Measurements from ENCODE around the gene FBXW2.

DNA sequence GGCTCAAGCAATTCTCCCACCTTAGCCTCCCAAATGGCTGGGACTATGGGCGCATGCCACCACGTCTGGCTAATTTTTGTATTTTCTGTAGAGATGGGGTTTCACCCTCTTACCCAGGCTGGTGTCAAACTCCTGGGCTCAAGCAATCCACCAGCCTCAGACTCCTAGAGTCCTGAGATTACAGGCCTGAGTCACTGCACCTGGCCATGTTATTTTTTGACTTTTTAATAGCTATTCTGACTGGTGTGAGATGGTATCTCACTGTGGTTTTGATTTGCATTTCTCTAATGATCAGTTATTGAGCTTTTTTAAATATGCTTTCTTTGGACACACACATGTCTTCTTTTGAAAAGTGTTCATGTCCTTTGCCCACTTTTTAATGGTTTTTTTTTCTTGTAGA, 38.2 kb downstream of the FBXW2 start:
- TF ChIP-seq, protein P1, sequence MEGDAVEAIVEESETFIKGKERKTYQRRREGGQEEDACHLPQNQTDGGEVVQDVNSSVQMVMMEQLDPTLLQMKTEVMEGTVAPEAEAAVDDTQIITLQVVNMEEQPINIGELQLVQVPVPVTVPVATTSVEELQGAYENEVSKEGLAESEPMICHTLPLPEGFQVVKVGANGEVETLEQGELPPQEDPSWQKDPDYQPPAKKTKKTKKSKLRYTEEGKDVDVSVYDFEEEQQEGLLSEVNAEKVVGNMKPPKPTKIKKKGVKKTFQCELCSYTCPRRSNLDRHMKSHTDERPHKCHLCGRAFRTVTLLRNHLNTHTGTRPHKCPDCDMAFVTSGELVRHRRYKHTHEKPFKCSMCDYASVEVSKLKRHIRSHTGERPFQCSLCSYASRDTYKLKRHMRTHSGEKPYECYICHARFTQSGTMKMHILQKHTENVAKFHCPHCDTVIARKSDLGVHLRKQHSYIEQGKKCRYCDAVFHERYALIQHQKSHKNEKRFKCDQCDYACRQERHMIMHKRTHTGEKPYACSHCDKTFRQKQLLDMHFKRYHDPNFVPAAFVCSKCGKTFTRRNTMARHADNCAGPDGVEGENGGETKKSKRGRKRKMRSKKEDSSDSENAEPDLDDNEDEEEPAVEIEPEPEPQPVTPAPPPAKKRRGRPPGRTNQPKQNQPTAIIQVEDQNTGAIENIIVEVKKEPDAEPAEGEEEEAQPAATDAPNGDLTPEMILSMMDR (IDR thresholded peaks at IDR 0.05 in 8 of 11, conservative IDR thresholded peaks at IDR 0.05 in 3 of 11) = no peak
- TF ChIP-seq POLR2A (IDR thresholded peaks at IDR 0.05) = no peak
